HG03159 (cell line): Measurements from ENCODE around the gene DISC1.
"Not testable (repeated sequence)": the region's sequence is repeated elsewhere in the genome, so short reads cannot be mapped to it uniquely, and the experiment has no call there.

Source experiments
- ATAC-seq: cut with Tn5 transposase; IDR thresholded peaks from one replicate; pipeline ENCODE4 v1.9.1; 2021; ENCODE audit warnings: mild to moderate bottlenecking, moderate library complexity; ENCODE audit not compliant: unreplicated experiment

The DISC1 gene

DNA sequence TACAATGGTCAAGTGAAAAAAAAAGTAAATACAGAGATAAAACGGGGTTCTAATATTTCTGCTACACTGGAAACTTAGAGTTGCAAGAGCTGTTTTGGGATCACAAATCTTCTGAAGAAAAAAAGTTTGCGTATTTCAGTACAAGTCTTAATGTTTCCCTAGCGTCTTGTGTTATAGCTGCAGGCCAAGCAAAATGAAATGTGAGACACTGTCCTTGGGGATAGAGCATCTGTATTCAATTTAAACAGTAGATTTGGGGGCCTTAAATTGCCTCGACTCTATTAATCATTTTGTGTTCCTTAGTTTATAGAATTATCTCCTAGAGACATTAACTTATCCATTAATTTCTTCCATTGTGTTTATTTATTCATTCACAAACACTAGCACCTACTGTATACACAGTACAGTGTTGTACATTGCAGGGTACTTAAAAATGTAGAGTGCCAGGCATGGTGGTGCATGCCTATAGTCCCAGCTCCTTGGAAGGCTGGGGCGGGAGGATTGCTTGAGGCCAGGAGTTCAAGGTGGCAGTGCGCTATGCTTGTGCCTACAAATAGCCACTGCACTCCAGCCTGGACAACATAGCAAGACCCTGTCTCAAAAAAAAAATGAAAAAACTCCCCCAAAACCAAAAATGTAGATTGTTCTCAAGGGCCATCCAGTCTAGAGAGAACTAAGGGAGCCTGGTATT lies 7.9 kb downstream of the DISC1 start:
- ATAC-seq, result no peak

DNA sequence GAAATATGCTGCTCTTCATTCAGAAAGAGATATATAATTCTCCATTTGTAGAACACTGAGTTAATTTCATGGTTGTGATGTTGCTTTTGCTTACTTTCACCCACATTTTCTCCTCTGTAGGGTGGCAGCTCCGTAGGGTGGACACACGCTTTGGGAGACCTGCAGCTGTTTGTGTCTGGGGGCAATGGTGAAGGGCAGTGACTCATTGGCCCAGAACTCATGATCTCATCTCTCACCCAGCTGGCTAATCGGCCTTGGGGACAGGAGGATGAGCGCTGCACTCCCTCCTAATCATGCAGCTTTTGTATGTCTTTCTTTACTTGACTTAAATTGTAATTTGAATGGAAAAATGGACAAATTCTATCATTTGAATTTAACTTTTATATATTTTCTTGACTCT lies 9.6 kb downstream of the DISC1 start:
- ATAC-seq, result no peak

GRCh38 chr1:231636922-231637321 lies 10.3 kb downstream of the DISC1 start:
- not testable (repeated sequence) for ATAC-seq

- no peak for ATAC-seq
Observed at GRCh38 chr1:231638647-231639046, 12.1 kb downstream of the DISC1 start.

DNA sequence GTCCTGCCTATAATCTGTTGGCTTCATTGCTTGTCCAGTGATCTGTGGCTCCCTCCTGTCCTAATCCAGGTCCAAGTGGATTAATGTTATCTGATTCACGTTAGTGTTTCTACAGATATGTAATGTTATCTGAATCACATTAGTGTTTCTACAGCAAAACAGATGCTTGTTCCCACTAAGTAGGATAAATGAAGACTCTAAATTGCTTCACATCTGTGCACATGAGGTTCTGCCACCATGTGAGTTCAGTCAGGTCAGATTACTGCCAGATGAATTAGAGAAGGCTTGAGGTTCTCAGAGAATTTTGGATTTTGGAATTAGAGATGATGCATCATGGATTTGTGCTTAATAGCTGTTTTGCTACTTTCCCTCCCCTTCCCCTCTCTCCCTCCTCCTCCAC lies 13.2 kb downstream of the DISC1 start:
- no peak for ATAC-seq

DNA sequence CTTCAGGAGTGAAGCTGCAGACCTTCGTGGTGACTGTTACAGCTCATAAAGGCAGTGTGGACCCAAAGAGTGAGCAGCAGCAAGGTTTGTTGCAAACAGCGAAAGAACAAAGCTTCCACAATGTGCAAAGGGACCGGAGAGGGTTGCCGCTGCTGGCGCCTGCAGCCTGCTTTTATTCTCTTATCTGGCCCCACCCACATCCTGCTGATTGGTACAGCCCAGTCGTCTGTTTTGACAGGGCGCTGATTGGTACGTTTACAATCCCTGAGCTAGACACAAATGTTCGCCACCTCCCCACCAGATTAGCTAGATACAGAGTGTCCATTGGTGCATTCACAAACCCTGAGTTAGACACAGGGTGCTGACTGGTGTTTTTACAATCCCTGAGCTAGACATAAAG lies 14.9 kb downstream of the DISC1 start:
- ATAC-seq, result not testable (repeated sequence)

GRCh38 chr1:231642061-231642460 lies 15.5 kb downstream of the DISC1 start:
- ATAC-seq, result not testable (repeated sequence)

- no peak for ATAC-seq
Observed at GRCh38 chr1:231642618-231643017, 16.0 kb downstream of the DISC1 start.

- ATAC-seq, result no peak
Observed at GRCh38 chr1:231643071-231643934, 16.7 kb downstream of the DISC1 start.

DNA sequence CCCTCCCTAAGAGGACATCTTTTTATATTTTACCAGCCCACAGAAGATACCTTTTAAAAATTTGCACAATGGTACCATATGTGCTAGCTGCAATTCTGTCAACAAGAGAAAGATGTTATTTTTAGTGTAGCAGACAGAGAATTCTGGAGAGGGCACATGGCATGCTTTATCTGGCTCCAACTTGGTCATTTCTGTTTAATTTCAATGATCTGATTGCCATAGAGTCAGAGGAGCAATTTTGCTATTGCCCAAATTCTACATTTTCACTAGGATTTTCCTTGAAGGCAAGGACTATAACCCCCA lies 17.3 kb downstream of the DISC1 start:
- ATAC-seq, result no peak

GRCh38 chr1:231645634-231646033 lies 19.0 kb downstream of the DISC1 start:
- ATAC-seq, result not testable (repeated sequence)

- ATAC-seq, result not testable (repeated sequence)
Observed at GRCh38 chr1:231646165-231646564, 19.6 kb downstream of the DISC1 start.

DNA sequence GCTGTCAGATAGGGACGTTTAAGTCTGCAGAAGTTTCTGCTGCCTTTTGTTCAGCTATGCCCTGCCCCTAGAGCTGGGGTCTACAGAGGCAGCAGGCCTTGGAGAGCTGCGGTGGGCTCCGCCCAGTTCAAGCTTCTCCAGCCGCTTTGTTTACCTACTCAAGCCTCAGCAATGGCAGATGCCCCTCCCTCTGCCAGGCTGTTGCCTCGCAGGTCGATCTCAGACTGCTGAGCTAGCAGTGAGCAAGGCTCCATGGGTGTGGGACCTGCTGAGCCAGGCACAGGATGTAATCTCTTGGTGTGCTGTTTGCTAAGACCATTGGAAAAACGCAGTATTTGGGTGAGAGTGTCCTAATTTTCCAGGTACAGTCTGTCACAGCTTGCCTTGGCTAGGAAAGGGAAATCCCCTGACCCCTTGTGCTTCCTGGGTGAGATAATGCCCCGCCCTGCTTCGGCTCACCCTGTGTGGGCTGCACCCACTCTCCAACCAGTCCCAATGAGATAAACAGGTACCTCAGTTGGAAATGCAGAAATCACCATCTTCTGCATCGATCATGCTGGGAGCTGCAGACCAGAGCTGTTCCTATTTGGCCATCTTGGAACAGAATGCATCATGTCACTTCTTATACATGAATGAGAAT lies 25.2 kb downstream of the DISC1 start:
- ATAC-seq, result not testable (repeated sequence)

DNA sequence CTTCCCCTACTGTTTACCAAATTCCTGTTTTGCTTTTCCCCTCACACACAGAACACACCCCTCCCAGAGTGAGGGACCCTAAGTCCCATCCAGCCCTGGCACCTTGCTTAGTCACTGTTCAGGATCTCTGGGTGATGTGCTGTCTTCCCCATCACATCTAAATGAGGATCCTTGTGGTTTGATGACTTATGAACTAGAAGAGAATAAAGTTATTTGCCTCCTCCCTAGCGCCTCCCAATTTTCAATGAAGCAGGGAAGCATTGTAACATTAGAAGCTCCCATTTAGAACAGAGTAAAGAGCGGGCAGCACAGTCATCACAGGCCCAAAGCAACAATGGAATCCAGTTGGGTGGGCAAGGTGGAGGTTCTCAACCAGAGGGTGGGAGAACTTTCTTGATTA lies 27.0 kb downstream of the DISC1 start:
- no peak for ATAC-seq

- ATAC-seq, result no peak
Observed at GRCh38 chr1:231656741-231657140, 30.2 kb downstream of the DISC1 start.

- ATAC-seq, result not testable (repeated sequence)
Observed at GRCh38 chr1:231658223-231658622, 31.6 kb downstream of the DISC1 start.

DNA sequence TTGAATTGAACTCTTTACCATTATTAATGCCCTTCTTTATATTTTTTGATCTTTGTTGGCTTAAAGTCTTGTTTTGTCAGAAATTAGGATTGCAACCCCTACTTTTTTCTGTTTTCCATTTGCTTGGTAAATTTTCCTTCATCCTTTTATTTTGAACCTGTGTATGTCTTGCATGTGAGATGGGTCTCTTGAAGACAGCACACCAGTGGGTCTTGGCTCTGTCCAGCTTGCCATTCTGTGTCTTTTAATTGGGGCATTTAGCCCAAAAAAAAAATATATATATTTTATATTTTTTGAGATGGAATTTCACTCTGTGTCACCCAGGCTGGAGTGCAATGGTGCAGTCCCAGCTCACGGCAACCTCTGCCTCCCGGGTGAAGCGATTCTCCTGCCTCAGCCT lies 33.6 kb downstream of the DISC1 start:
- no peak for ATAC-seq

GRCh38 chr1:231663211-231663792 lies 36.7 kb downstream of the DISC1 start:
- no peak for ATAC-seq

DNA sequence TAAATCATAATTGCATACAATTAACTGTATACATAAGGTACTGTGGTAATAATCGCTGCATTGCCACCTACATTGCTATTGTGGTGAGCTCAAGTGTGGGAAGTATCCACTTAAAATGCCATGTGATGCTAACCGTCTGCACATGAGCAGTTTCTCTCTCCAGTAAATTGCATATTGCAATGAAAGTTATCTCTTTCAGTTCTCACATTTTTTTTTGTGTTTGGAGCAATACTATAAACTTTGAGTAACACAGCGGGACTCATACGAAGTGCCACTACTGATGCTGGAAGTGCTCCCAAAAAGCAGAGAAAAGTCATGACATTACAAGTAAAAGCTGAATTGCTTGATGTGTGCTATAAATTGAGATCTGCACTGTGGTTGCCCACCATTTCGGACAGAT lies 38.5 kb downstream of the DISC1 start:
- no peak for ATAC-seq

- no peak for ATAC-seq
Observed at GRCh38 chr1:231665726-231666125, 39.1 kb downstream of the DISC1 start.

GRCh38 chr1:231666220-231666936 lies 39.8 kb downstream of the DISC1 start:
- no peak for ATAC-seq
